IPS DF 4.7 (cell line): ENCODE data around the gene GNAO1.

ENCODE experiments used
- DNase-seq: peaks from one replicate; pipeline ENCODE4 v3.0.0-alpha.2; 2013; ENCODE audit warnings: low spot score; ENCODE audit errors: extremely low read depth

Gene GNAO1

DNA sequence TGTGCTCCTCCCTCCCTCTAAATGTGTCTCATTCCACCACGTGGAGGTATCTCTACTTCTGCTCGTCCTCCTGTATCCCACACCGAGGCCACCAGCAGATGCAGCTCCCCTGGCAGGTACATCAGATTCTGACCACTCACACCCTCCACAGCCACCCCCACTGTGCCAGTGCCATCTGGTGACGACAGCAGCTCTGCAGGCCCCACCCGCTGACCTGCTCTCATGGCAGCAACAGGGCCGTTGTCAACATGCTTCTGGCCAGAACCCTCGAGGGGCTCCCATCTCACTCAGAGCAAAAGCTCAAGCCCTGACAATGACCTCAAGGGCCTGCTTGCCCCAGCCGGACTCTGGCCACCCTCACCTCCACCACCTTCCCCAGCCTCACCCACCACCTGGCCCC lies 140.6 kb downstream of the GNAO1 start:
- no peak for DNase-seq

GRCh38 chr16:56332464-56333079 lies 141.3 kb downstream of the GNAO1 start:
- DNase-seq: peak; percentile 28

GRCh38 chr16:56334761-56335160 lies 143.5 kb downstream of the GNAO1 start:
- DNase-seq: no peak

GRCh38 chr16:56336071-56336688 lies 144.9 kb downstream of the GNAO1 start:
- no peak for DNase-seq

GRCh38 chr16:56336711-56337110 lies 145.4 kb downstream of the GNAO1 start:
- DNase-seq: no peak

DNA sequence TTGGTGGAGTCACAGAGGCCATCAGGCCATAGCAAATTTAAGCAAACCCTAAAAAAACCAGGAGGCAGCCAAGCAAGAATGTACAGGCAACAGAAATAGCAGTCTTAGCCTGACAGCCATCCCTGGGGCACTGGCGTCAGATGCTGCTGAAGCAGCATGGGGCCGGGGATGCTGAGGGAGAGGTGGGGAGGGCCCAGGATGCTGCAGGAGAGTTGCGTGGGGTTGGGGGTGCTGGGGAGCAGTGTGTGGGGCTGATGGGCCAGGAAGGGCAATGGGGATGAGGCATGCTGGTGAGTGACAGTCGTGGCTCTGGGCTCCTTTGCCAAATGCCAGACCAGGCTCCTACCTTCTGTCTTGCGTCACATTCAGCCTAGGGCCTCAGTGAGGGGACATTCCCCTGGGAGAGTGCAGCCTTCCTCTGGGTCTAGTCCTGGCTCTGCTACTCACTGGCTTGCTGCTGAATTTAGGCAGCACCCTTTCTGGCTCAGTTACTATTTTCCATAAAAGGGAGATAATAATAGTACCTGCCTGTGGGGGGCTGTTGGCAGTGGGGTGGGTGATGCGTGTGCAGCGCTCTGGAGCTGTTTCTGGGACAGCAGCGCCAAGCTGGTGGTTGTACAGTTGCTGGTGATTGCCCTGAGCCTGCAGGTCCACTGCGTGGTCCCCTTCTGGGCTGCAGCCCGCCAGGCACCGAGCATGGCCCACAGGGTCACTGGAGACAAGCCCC lies 146.0 kb downstream of the GNAO1 start:
- no peak for DNase-seq

- DNase-seq: no peak
Observed at GRCh38 chr16:56337858-56338325, 146.6 kb downstream of the GNAO1 start.

GRCh38 chr16:56338566-56339318 lies 147.5 kb downstream of the GNAO1 start:
- DNase-seq: no peak

DNA sequence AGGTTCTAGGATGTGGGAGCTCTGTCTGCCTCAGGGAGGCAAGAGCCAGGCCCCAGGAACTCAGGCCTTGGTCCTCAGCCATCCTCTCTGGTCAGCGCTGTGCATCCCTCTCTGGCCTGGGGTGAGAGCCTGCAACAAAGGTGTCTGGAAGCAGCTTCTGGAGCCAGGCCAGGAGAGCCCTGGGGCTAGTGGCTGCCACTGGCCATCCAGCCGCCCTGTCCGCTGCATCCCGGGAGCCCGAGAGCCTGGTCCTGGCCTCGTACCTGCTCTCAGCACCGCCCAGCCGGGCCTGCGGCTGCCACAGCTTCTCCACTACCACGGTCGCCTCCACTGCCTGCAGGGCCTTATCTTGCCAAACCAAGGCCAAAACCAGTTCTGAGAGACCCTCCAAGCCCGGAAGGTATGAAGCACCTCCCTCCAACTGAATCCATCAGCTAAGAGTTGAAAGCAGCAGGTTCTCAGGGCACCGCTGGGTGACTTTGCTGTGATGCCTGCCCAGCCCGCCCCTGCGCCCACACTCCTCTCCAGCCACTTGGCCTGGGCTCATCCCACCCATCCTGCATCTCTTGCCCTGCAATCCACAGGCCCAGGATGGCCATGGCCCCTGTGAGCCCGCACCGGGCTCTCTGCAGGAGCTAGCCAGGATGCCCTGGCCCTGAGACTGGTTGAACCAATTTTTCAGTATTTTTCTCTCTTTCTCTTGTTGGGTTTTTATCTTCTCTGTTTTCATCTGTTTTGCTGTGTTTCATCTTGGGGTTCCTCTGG lies 148.3 kb downstream of the GNAO1 start:
- DNase-seq: no peak

- DNase-seq: no peak
Observed at GRCh38 chr16:56340416-56340815, 149.1 kb downstream of the GNAO1 start.

- DNase-seq: no peak
Observed at GRCh38 chr16:56340864-56341365, 149.6 kb downstream of the GNAO1 start.

DNA sequence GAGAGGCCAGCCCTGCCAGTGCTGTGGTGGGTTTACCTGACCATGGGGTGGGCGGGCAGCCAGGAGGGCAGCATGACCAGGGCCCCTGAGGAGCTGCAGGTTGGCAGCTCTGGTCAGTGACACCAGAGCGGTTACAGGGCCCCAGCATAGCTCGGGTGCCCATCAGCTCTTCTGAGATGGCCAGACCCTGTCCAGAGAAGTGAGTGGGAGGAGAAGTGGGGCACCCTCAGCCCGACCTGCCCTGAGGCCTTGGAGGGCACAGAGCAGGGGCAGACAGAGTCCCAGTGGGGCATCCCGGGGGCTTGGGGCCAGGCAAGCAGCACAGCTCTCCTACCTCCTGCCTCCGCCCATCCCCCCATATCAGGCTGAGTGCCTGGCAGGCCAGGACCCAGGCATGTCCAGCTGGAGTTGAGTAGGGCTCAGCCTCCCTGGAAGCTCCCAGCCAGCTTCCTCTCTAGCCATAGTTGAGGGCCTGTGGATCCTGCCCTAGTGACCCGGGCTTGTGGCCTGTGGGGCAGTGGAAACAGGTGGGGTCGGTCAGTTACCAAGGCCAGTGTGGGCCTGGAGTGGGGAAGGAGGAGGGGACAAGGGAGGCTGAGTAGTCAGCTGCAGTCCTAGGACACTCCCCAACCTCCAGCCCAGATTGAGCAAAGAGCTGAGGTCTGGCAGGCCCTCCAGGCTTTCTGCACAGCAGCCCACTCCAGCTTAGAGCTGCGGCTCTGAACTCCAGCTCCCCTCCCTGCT lies 150.5 kb downstream of the GNAO1 start:
- no peak for DNase-seq

GRCh38 chr16:56343661-56344517 lies 152.6 kb downstream of the GNAO1 start:
- DNase-seq: no peak

GRCh38 chr16:56344518-56345405 lies 153.5 kb downstream of the GNAO1 start:
- DNase-seq: no peak

DNA sequence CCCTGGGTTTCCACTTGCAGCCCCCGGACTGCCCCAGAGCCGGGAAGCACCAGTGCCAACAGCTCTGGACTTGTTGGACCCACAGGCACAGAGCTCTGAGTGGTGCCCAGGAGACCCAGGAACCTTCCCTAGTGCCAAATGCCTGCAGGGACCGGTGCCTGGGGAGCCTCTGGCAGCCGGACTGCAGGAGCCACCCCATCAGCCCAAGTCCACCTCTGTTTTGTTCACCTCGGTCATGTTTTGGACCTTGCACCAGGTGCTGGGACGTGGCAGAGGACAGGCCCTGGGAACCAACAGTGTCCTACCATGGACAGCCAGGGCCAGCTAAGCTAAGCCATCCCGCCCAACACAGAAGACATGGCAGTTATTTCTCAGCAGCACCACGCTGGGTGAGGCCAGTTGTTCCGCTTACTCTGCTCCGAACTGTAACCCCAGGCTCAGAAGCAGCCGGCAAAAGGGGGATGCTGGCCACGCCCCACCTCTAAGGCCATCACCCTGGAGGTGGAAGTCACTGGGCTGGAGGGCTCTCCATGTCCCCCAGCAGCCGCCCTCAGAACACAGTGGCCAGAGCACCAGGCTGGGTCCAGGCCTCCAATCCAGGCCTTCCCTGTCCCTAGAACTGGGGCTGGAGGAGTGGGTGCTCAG lies 154.2 kb downstream of the GNAO1 start:
- DNase-seq: no peak

GRCh38 chr16:56346131-56346890 lies 155.0 kb downstream of the GNAO1 start:
- no peak for DNase-seq

DNA sequence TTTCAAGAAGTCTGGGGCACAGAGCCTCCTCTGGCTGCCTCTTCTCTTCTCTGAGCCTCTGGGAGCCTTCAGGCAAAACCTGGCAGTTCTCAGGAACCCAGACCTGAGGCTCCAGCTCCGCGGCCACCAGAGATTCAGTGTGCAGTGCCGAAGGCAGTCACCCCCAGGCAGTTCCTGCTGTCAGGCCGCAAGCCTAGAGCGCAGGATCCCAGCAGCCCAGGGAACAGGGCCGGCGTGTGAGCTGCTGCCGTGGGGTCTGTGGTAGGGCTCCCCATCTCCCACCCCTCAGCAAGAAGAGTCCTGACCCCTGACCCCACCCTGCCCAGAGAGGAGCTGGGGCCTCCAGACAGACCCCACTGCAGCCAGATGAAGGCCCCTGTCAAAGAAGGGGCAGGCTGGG lies 155.9 kb downstream of the GNAO1 start:
- DNase-seq: no peak
